ENCODE data around the gene IFT57.

The IFT57 gene

GRCh38 chr3:108123326-108123725 is 98.9 kb downstream of the IFT57 start:
- DNase-seq = no peak

- no peak for DNase-seq
Measured at GRCh38 chr3:108122276-108122675, 99.9 kb downstream of the IFT57 start.

- DNase-seq = no peak
Measured at GRCh38 chr3:108119398-108120104, 102.7 kb downstream of the IFT57 start.

- DNase-seq = no peak
Measured at GRCh38 chr3:108118038-108118768, 104.0 kb downstream of the IFT57 start.

GRCh38 chr3:108117241-108117775 is 104.9 kb downstream of the IFT57 start:
- DNase-seq = no peak

GRCh38 chr3:108114423-108115065 is 107.7 kb downstream of the IFT57 start:
- no peak for DNase-seq

GRCh38 chr3:108113975-108114374 is 108.2 kb downstream of the IFT57 start:
- DNase-seq = no peak

GRCh38 chr3:108110934-108111333 is 111.3 kb downstream of the IFT57 start:
- no peak for DNase-seq
